IPS-18a (cell line): ENCODE data around the gene CLEC4D.
"Not testable (repeated sequence)": the region's sequence is repeated elsewhere in the genome, so short reads cannot be mapped to it uniquely, and the experiment has no call there.

Experiments
- H3K27ac ChIP-seq: one replicate; pipeline ENCODE4 v1.5.1; 2013; ENCODE audit warnings: low read length
- H3K27me3 ChIP-seq: one replicate; pipeline ENCODE4 v1.6.1; 2013; ENCODE audit warnings: mild to moderate bottlenecking, low read length; ENCODE audit not compliant: control insufficient read depth, insufficient read depth
- H3K36me3 ChIP-seq: one replicate; pipeline ENCODE4 v1.6.1; 2013; ENCODE audit warnings: low read depth, low read length; ENCODE audit not compliant: control insufficient read depth
- H3K4me1 ChIP-seq: one replicate; pipeline ENCODE4 v1.6.1; 2013; ENCODE audit warnings: low read depth, low read length; ENCODE audit not compliant: control insufficient read depth
- H3K4me3 ChIP-seq: one replicate; pipeline ENCODE4 v1.5.1; 2013; ENCODE audit warnings: low read length
- H3K9ac ChIP-seq: one replicate; pipeline ENCODE4 v1.6.1; 2013; ENCODE audit warnings: mild to moderate bottlenecking, low read length, moderate library complexity
- H3K9me3 ChIP-seq: one replicate; pipeline ENCODE4 v1.6.1; 2013; ENCODE audit warnings: low read depth, low read length; ENCODE audit not compliant: control insufficient read depth

CLEC4D gene

DNA sequence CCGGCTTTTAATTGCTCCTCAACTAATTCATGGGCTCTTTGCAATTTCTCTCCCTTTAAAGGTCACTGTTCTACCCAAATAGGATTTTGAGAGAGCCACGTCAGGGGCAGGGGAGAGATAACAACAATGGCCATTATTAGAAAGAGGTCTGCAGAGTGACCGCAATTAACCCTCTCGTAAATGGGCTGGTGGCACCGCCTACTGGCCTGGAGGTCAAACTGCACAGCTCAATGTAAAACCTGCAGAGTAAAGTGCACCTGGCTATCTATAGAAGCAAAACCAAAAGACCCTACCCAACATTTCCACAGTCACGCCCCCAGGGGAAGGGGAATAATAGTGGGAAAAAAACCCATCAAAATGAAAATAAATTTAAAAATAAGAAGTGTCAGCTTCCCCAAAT is 49.0 kb downstream of the CLEC4D start:
- no peaks in the 10 kb centered on the region for H3K9me3 ChIP-seq
- H3K27ac ChIP-seq, result no peak overlapping the region
- H3K9ac ChIP-seq, result no peak overlapping the region
- H3K27me3 ChIP-seq, result no peaks in the 10 kb centered on the region
- H3K36me3 ChIP-seq, result no peaks in the 10 kb centered on the region
- peaks cover 9% of the 10 kb centered on the region for H3K4me1 ChIP-seq
- H3K4me3 ChIP-seq, result no peak overlapping the region

GRCh38 chr12:8563356-8563755 is 50.1 kb downstream of the CLEC4D start:
- Histone ChIP-seq H3K9me3 (no peaks in the 10 kb centered on the region), H3K27me3 (no peaks in the 10 kb centered on the region), H3K4me3 (no peak overlapping the region), H3K4me1 (peaks cover 9% of the 10 kb centered on the region), H3K36me3 (no peaks in the 10 kb centered on the region), H3K27ac (peak overlapping the region; percentile 2), H3K9ac (no peak overlapping the region)

- no peaks in the 10 kb centered on the region for H3K9me3 ChIP-seq
- no peak overlapping the region for H3K4me3 ChIP-seq
- no peak overlapping the region for H3K27ac ChIP-seq
- H3K36me3 ChIP-seq, result no peaks in the 10 kb centered on the region
- H3K4me1 ChIP-seq, result peaks cover 9% of the 10 kb centered on the region
- no peaks in the 10 kb centered on the region for H3K27me3 ChIP-seq
- no peak overlapping the region for H3K9ac ChIP-seq
Measured at GRCh38 chr12:8564656-8565055, 51.4 kb downstream of the CLEC4D start.

DNA sequence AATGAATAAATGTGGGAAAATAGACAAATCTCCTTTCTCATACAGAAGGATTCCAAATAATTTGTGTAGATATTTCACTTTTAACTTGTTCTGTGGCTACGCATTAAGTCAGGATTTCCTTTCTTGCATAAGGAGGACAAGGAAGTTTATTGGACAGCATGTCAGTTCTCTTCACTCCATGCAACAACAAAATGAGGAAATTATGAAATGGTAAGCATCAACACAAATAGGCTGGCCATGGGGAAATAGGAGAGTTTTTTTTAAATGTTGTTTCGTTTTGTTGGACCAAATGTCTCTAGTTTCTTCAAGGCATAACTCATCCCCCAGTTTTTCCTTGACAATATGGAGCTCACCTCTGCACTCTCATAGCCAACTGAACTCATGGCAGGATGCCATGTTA is 52.7 kb downstream of the CLEC4D start:
- not testable (repeated sequence) for H3K9ac ChIP-seq, H3K27me3 ChIP-seq, H3K27ac ChIP-seq, H3K36me3 ChIP-seq, H3K4me1 ChIP-seq, H3K4me3 ChIP-seq, H3K9me3 ChIP-seq

DNA sequence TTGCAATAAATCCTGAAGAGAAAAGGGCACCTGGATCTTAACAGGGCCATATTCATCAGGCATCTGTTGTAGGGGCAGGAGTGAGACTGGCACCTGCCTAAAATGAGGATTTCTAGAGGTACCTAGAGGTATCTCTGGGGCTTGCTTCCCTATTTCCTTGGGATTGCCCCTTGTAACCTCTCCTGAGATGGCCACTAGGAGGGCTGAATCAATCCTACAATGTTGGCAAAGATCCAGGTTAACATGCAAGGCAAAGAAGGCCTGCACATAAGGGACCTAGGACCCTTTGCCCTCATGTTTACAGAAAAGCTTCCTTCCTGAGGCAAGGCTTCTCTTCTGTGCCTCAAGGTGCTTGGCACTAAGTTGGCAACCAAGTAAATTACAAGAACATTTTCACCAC is 53.2 kb downstream of the CLEC4D start:
- Histone ChIP-seq H3K36me3 (no peaks in the 10 kb centered on the region), H3K9me3 (no peaks in the 10 kb centered on the region), H3K9ac (no peak overlapping the region), H3K27ac (no peak overlapping the region), H3K4me1 (peaks cover 9% of the 10 kb centered on the region), H3K27me3 (no peaks in the 10 kb centered on the region), H3K4me3 (no peak overlapping the region)
